ENCODE results near the gene SELPLG. TPM values are rescaled to one million over a fixed set of nuclear protein-coding genes. Genes with fewer than 3 reads are reported as not detected.
"Not testable (repeated sequence)": the region's sequence is repeated elsewhere in the genome, so short reads cannot be mapped to it uniquely, and the experiment has no call there.

The SELPLG gene
- total RNA-seq, 2 experiments from 2014 or later: 289 to 301 TPM

DNA sequence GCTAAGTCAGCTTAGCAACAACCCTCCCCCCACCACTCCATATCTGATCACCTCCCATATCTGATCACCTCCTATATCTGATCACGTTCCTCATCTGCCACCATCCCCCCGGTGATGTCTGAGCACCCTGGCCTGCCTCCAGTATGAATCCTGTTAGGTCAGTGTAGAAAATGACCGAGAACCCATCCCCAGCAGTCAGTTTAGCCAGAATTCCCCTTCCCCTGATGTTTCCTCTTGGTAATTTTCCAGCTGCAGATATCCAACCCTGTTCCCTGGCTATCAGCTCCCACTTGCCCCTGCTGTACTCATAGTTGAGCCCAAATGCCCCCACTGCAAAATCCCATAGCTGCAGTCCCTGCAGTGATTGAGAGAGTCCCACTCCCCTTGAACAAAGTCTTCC is 12.5 kb downstream of the SELPLG start:
- Mint-ChIP-seq H3K4me1 (peaks cover 88% of the 10 kb centered on the region), H3K9me3 (peaks cover 9% of the 10 kb centered on the region), H3K27ac (peak overlapping the region; percentile 28), H3K27me3 (no peaks in the 10 kb centered on the region), H3K4me3 (no peak overlapping the region), H3K36me3 (ENCODE audit: low read depth) (peaks cover 92% of the 10 kb centered on the region)
- ChIA-PET CTCF (interaction anchor here (0.9 to 8.6 kb wide), 3 partner anchors 11 to 109 kb away, joined by 3 to 215 read pairs (median 3); partner anchors contain the start of gene SELPLG), POLR2A (interaction anchor here (1.5 to 10.8 kb wide), 2 partner anchors 10 to 59 kb away, joined by 5 to 213 read pairs; partner anchors contain the start of genes ISCU and SELPLG)
- DNase-seq: no peak

- Mint-ChIP-seq H3K27ac (peak overlapping the region; percentile 44), H3K36me3 (ENCODE audit: low read depth) (peaks cover 92% of the 10 kb centered on the region), H3K27me3 (no peaks in the 10 kb centered on the region), H3K9me3 (peaks cover 16% of the 10 kb centered on the region), H3K4me3 (no peak overlapping the region), H3K4me1 (peaks cover 88% of the 10 kb centered on the region)
- DNase-seq: no peak
- ChIA-PET CTCF (interaction anchor here (0.9 to 8.6 kb wide), 3 partner anchors 12 to 108 kb away, joined by 3 to 215 read pairs (median 51); partner anchors contain the start of genes ISCU, SART3 and SELPLG), POLR2A (interaction anchor here (1.5 to 10.8 kb wide), 3 partner anchors 11 to 58 kb away, joined by 5 to 213 read pairs (median 41); partner anchors contain the start of genes ISCU and SELPLG)
Observed at GRCh38 chr12:108620236-108620879, 13.3 kb downstream of the SELPLG start.

GRCh38 chr12:108619369-108620160 is 14.1 kb downstream of the SELPLG start:
- Mint-ChIP-seq H3K27ac (no peak overlapping the region), H3K36me3 (ENCODE audit: low read depth) (peaks cover 92% of the 10 kb centered on the region), H3K9me3 (peaks cover 16% of the 10 kb centered on the region), H3K27me3 (no peaks in the 10 kb centered on the region), H3K4me3 (no peak overlapping the region), H3K4me1 (peaks cover 87% of the 10 kb centered on the region)
- ChIA-PET POLR2A (interaction anchor here (3.7 to 10.8 kb wide), 3 partner anchors 12 to 55 kb away, joined by 31 to 213 read pairs (median 41); partner anchors contain the start of genes ISCU and SELPLG), CTCF (interaction anchor here (0.6 to 8.6 kb wide), 11 partner anchors 13 to 760 kb away, joined by 3 to 215 read pairs (median 20); partner anchors contain the start of genes ISCU, SART3 and SELPLG)
- no peak for DNase-seq

DNA sequence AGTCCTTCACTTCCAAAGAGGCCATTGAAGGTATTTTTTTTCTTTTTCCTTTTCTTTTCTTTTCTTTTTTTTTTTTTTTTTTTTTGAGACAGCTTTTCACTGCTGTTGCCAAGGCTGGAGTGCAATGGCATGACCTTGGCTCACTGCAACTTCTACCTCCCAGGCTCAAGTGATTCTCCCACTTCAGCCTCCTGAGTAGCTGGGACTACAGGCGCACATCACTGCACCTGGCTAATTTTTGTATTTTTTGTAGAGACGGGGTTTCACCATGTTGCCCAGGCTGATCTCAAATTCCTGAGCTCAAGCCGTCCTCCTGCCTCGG is 14.8 kb downstream of the SELPLG start:
- ChIA-PET POLR2A (interaction anchor here (1.2 to 10.8 kb wide), 5 partner anchors 13 to 58 kb away, joined by 4 to 213 read pairs (median 31); partner anchors contain the start of genes ISCU, SART3 and SELPLG), CTCF (interaction anchor here (0.6 to 8.6 kb wide), 22 partner anchors 10 to 761 kb away, joined by 3 to 215 read pairs (median 8); partner anchors contain the start of genes ALKBH2, ISCU, SART3 and SELPLG)
- DNase-seq, H3K4me3 Mint-ChIP-seq, H3K27me3 Mint-ChIP-seq: not testable (repeated sequence)
- H3K36me3 Mint-ChIP-seq (ENCODE audit: low read depth): peaks cover 90% of the 10 kb centered on the region
- H3K9me3 Mint-ChIP-seq: peaks cover 16% of the 10 kb centered on the region
- peak overlapping the region; percentile 68 for H3K27ac Mint-ChIP-seq
- peaks cover 85% of the 10 kb centered on the region for H3K4me1 Mint-ChIP-seq

GRCh38 chr12:108618079-108618952 is 15.4 kb downstream of the SELPLG start:
- no peaks in the 10 kb centered on the region for H3K27me3 Mint-ChIP-seq
- peak; percentile 75 for DNase-seq
- H3K27ac Mint-ChIP-seq: peak overlapping the region; percentile 68
- peaks cover 84% of the 10 kb centered on the region for H3K36me3 Mint-ChIP-seq (ENCODE audit: low read depth)
- no peak overlapping the region for H3K4me3 Mint-ChIP-seq
- CTCF ChIA-PET: interaction anchor here (0.6 to 8.6 kb wide), 47 partner anchors 10 to 481 kb away, joined by 3 to 215 read pairs (median 4); partner anchors contain the start of genes ALKBH2, ISCU, SART3 and SELPLG
- H3K4me1 Mint-ChIP-seq: peaks cover 79% of the 10 kb centered on the region
- POLR2A ChIA-PET: interaction anchor here (0.9 to 10.8 kb wide), 12 partner anchors 12 to 265 kb away, joined by 3 to 213 read pairs (median 5); partner anchors contain the start of genes ISCU, SART3 and SELPLG
- peaks cover 16% of the 10 kb centered on the region for H3K9me3 Mint-ChIP-seq

GRCh38 chr12:108616941-108617858 is 16.5 kb downstream of the SELPLG start:
- Mint-ChIP-seq H3K36me3 (ENCODE audit: low read depth) (peaks cover 73% of the 10 kb centered on the region), H3K4me1 (peaks cover 72% of the 10 kb centered on the region), H3K27me3 (no peaks in the 10 kb centered on the region), H3K27ac (peak overlapping the region; percentile 88), H3K9me3 (peaks cover 16% of the 10 kb centered on the region), H3K4me3 (peak overlapping the region; percentile 28)
- DNase-seq: peak; percentile 77
- ChIA-PET CTCF (interaction anchor here (0.6 to 8.6 kb wide), 42 partner anchors 9 to 482 kb away, joined by 3 to 215 read pairs (median 4); partner anchors contain the start of genes ALKBH2, ISCU, SART3 and SELPLG), POLR2A (interaction anchor here (0.5 to 10.8 kb wide), 16 partner anchors 8 to 266 kb away, joined by 3 to 213 read pairs (median 4); partner anchors contain the start of genes ISCU, SART3 and SELPLG)

GRCh38 chr12:108616359-108616758 is 17.3 kb downstream of the SELPLG start:
- CTCF ChIA-PET: interaction anchor here (1.6 to 8.6 kb wide), 8 partner anchors 16 to 334 kb away, joined by 3 to 215 read pairs (median 20); partner anchors contain the start of gene SELPLG
- H3K9me3 Mint-ChIP-seq: peaks cover 16% of the 10 kb centered on the region
- POLR2A ChIA-PET: interaction anchor here (1.1 to 10.8 kb wide), 6 partner anchors 8 to 56 kb away, joined by 3 to 213 read pairs (median 30); partner anchors contain the start of genes ISCU, SART3 and SELPLG
- H3K27me3 Mint-ChIP-seq: peaks cover 2% of the 10 kb centered on the region
- peak overlapping the region; percentile 88 for H3K27ac Mint-ChIP-seq
- H3K36me3 Mint-ChIP-seq (ENCODE audit: low read depth): peaks cover 64% of the 10 kb centered on the region
- no peak for DNase-seq
- no peak overlapping the region for H3K4me3 Mint-ChIP-seq
- peaks cover 71% of the 10 kb centered on the region for H3K4me1 Mint-ChIP-seq

DNA sequence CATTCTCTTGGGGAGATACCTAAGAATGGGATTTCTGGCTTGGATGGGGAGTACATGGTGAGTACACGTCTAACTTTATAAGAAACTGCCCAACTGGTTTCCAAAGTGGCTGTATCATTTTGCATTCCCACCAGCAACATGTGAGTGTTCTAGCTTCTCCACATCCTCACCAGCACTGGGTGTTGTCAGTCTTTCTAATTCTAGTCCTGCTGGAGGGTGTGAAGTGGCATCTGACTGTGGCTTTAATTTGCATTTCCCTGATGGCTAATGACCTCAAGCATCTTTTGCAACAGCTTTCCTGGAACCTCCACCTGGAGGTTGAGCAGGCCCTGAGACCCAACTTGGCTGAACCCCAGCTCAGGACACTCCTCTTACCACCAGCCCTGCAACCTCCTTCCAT is 17.8 kb downstream of the SELPLG start:
- Mint-ChIP-seq H3K9me3 (peaks cover 16% of the 10 kb centered on the region), H3K36me3 (ENCODE audit: low read depth) (peaks cover 60% of the 10 kb centered on the region), H3K4me1 (peaks cover 68% of the 10 kb centered on the region), H3K4me3 (no peak overlapping the region), H3K27me3 (peaks cover 2% of the 10 kb centered on the region), H3K27ac (peak overlapping the region; percentile 88)
- CTCF ChIA-PET: interaction anchor here (1.6 to 8.6 kb wide), 5 partner anchors 16 to 51 kb away, joined by 3 to 215 read pairs (median 34); partner anchors contain the start of gene SELPLG
- POLR2A ChIA-PET: interaction anchor here (0.8 to 10.8 kb wide), 5 partner anchors 8 to 55 kb away, joined by 3 to 213 read pairs (median 29); partner anchors contain the start of genes ISCU, SART3 and SELPLG
- no peak for DNase-seq

- Mint-ChIP-seq H3K9me3 (peaks cover 16% of the 10 kb centered on the region), H3K4me1 (peaks cover 58% of the 10 kb centered on the region), H3K36me3 (ENCODE audit: low read depth) (peaks cover 49% of the 10 kb centered on the region), H3K27me3 (peaks cover 2% of the 10 kb centered on the region), H3K27ac (no peak overlapping the region), H3K4me3 (no peak overlapping the region)
- ChIA-PET POLR2A (interaction anchor here (0.6 to 10.8 kb wide), 2 partner anchors 17 to 46 kb away, joined by 3 to 213 read pairs; partner anchors contain the start of gene SELPLG), CTCF (interaction anchor here (1.2 to 8.6 kb wide), 2 partner anchors 18 to 33 kb away, joined by 3 to 215 read pairs; partner anchors contain the start of gene SELPLG)
- no peak for DNase-seq
Observed at GRCh38 chr12:108614639-108615038, 19.1 kb downstream of the SELPLG start.

GRCh38 chr12:108614041-108614440 is 19.7 kb downstream of the SELPLG start:
- no peak for DNase-seq
- Mint-ChIP-seq H3K36me3 (ENCODE audit: low read depth) (peaks cover 44% of the 10 kb centered on the region), H3K27me3 (peaks cover 2% of the 10 kb centered on the region), H3K27ac (no peak overlapping the region), H3K9me3 (peaks cover 16% of the 10 kb centered on the region), H3K4me3 (no peak overlapping the region), H3K4me1 (peaks cover 52% of the 10 kb centered on the region)
- ChIA-PET CTCF (interaction anchor here (1.2 to 1.8 kb wide), 2 partner anchors 33 to 50 kb away, joined by 3 to 9 read pairs; no protein-coding TSS in a partner anchor), POLR2A (interaction anchor here (10.8 kb wide), 1 partner anchor 17 kb away, joined by 213 read pairs; the partner anchor contains the start of gene SELPLG)

Data from activated CD4-positive, alpha-beta memory T cell treated with anti-CD3 and anti-CD28 coated beads, Interleukin-2, amount 10 ng/mL, durations not matched to agents 7 days and 5 days (primary cell).